Gastrocnemius medialis (tissue), 4 donors: ENCODE data around the gene NFASC. TPM values are rescaled to one million over a fixed set of nuclear protein-coding genes. Genes with fewer than 3 reads are reported as not detected.
A peak's percentile ranks its signal among the peaks of the same experiment; 100 is the strongest.

ENCODE experiments used
- ATAC-seq, 2 donors: fragments of 150-250 bp; one replicate each; pipeline ENCODE4 v1.9.1; 2016
- DNase-seq, 2 donors: peaks; one replicate each; pipeline ENCODE4 v3.0.0-alpha.2; 2019
- H3K27ac ChIP-seq, 4 donors: fragments of 200-600 bp; sonication (generic); 1 replicate in 1 of 4; 2 replicates in 3 of 4; pipeline ENCODE4 v1.5.1; 2016 to 2018; ENCODE audit warnings: mild to moderate bottlenecking in 2 of 4, moderate library complexity in 1 of 4
- H3K27me3 ChIP-seq, 3 donors: fragments of 200-600 bp; sonication (generic) in 2 of 3; 1 replicate in 1 of 3; 2 replicates in 2 of 3; pipeline versions ENCODE4 v1.5.1 to v1.6.0; 2016 to 2019; ENCODE audit warnings: mild to moderate bottlenecking in 1 of 3, moderate library complexity in 1 of 3
- H3K36me3 ChIP-seq, 2 donors: fragments of 200-600 bp; sonication (generic) in 1 of 2; one replicate each; pipeline ENCODE4 v1.5.1; 2017 to 2018
- H3K4me1 ChIP-seq, 2 donors: fragments of 200-600 bp; sonication (generic) in 1 of 2; one replicate each; pipeline ENCODE4 v1.5.1; 2016 to 2017; ENCODE audit warnings: mild to moderate bottlenecking in 2 of 2
- H3K4me3 ChIP-seq, 4 donors: fragments of 200-600 bp; sonication (generic) in 3 of 4; 1 replicate in 1 of 4; 2 replicates in 3 of 4; pipeline ENCODE4 v1.5.1; 2016 to 2019; ENCODE audit warnings: mild to moderate bottlenecking in 2 of 4
- H3K9me3 ChIP-seq, 3 donors: fragments of 200-600 bp; sonication (generic) in 2 of 3; 1 replicate in 1 of 3; 2 replicates in 2 of 3; pipeline ENCODE4 v1.5.1; 2016 to 2019
- POLR2A ChIP-seq, 2 donors: fragments of 450-650 bp; IDR thresholded peaks; one replicate each; pipeline ENCODE4 v1.6.1; 2017; ENCODE audit warnings: antibody characterized with exemption in 2 of 2, mild to moderate bottlenecking in 2 of 2, moderate library complexity in 2 of 2
- in situ Hi-C, 4 donors: fragments of 200-750 bp; cut with MboI; loops; one replicate each; pipeline versions ENCODE4 v1.15.0 to v1.8.0; 2017; ENCODE audit warnings: low sequenced_read_pairs in 4 of 4
- intact Hi-C: fragments of 100-400 bp; cut with DNase I; formaldehyde crosslinking; loops from one replicate; pipeline ENCODE4 v1.15.1; 2023; ENCODE audit warnings: low total_unique reads
- total RNA-seq, 4 donors: library from RNA; depleted of rRNA; stranded (reverse); fragments of >200 nt; gene quantifications; one replicate each; pipeline versions ENCODE4 v1.1.0 to v1.2.3, GENCODE V29; 2016
- TF ChIP-seq, protein P1 (sequence below), 5 experiments: fragments of 450-650 bp in 3 of 5; fragments of 200-600 bp in 2 of 5; sonication (generic) in 2 of 5; IDR thresholded peaks in 4 of 5; conservative IDR thresholded peaks in 1 of 5; 1 replicate in 4 of 5; 2 replicates in 1 of 5; pipeline ENCODE4 v1.5.1; 2016 to 2019; ENCODE audit warnings: antibody characterized with exemption in 5 of 5, mild to moderate bottlenecking in 3 of 5, moderate library complexity in 3 of 5

NFASC gene
- total RNA-seq, 4 donors from 2014 or later: 0.75 to 4.7 (median 2.4) TPM

DNA sequence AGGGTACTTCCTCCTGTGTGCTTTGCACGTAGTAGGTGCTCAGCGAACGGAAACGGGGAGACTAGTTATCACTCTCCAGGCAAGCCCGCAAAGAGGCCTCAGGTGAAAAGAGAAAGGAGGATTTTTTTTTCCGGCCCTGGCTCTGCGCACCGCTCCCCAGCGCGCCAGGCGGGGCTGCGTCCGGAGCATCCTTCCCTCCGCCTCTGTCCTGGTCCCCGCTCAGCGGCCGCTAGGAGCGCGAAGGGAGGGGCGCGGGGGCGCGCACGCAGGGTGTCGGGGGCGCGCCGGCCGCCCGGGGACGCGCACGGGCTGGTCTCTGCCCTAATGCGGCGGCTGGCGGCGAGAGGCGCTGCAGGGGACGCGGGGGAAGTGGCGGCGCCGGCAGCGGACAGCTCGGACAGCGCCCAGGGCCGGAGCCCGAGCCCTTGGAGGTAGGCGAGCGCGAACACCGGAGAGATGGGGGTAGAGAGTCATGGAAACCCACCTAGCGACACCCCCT lies 42.3 kb upstream of the NFASC start:
- in situ Hi-C loops (no loop called here), intact Hi-C loops (no loop called here)
- peak in 1 of 2 donors; percentile 35 for TF ChIP-seq POLR2A (IDR thresholded peaks at IDR 0.05)
- TF ChIP-seq, protein P1, sequence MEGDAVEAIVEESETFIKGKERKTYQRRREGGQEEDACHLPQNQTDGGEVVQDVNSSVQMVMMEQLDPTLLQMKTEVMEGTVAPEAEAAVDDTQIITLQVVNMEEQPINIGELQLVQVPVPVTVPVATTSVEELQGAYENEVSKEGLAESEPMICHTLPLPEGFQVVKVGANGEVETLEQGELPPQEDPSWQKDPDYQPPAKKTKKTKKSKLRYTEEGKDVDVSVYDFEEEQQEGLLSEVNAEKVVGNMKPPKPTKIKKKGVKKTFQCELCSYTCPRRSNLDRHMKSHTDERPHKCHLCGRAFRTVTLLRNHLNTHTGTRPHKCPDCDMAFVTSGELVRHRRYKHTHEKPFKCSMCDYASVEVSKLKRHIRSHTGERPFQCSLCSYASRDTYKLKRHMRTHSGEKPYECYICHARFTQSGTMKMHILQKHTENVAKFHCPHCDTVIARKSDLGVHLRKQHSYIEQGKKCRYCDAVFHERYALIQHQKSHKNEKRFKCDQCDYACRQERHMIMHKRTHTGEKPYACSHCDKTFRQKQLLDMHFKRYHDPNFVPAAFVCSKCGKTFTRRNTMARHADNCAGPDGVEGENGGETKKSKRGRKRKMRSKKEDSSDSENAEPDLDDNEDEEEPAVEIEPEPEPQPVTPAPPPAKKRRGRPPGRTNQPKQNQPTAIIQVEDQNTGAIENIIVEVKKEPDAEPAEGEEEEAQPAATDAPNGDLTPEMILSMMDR (IDR thresholded peaks at IDR 0.05 in 4 of 5, conservative IDR thresholded peaks at IDR 0.05 in 1 of 5): peak in 1 of 5 experiments; percentile 21
- peaks cover 14 to 20% (median 16%) of the 10 kb centered on the region in 3 donors for H3K27me3 ChIP-seq
- H3K9me3 ChIP-seq: no peaks in the 10 kb centered on the region
- DNase-seq (no peak), ATAC-seq (peak in 1 of 2 donors; percentile 52)
- H3K4me1 ChIP-seq: no peaks in the 10 kb centered on the region
- peak overlapping the region; percentile 31 to 53 (median 41) for H3K4me3 ChIP-seq
- H3K36me3 ChIP-seq: no peaks in the 10 kb centered on the region
- H3K27ac ChIP-seq: peak overlapping the region in 2 of 4 donors; percentile 34 to 45

DNA sequence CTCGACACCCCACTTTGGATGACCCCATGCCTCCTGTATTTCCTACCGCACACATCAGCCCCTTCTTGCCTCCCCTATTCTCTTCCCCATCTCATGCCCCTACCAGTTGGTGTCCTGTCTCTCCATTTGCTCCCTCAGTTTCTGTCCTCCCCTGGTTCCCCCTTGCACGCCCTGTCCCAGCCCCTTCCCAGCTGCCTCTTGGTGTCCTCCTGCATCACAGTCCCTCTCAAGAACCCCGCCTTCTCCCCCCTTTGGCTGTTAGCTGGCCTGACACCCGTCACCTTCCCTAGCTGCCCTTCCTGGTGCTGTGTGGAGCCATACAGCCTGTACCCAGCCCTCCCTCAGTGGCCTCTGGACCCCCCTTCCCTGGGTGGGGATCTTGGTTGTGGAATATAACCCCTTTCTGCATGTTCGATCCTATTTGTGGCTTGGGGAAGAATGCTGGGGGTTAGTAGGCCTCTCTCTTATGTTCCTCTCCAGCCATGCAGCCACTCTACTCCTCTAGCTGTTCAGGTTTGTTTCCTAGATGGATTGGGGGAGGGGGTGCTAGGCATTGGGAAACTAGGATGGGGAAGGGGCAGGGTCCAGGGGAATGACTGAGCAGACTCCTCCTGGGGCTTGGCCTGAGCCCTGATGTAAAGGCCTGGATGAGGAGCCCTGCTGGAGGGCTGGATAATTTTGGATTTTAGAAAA lies 41.4 kb upstream of the NFASC start:
- intact Hi-C loops (no loop called here), in situ Hi-C loops (no loop called here)
- H3K27me3 ChIP-seq: peaks cover 14 to 20% (median 16%) of the 10 kb centered on the region in 3 donors
- DNase-seq (no peak), ATAC-seq (no peak)
- no peaks in the 10 kb centered on the region for H3K4me1 ChIP-seq
- no peaks in the 10 kb centered on the region for H3K36me3 ChIP-seq
- H3K27ac ChIP-seq: peak overlapping the region in 1 of 4 donors; percentile 45
- H3K4me3 ChIP-seq: peak overlapping the region; percentile 31 to 53 (median 41)
- H3K9me3 ChIP-seq: no peaks in the 10 kb centered on the region
- TF ChIP-seq, protein P1 (IDR thresholded peaks at IDR 0.05 in 4 of 5, conservative IDR thresholded peaks at IDR 0.05 in 1 of 5): no peak

DNA sequence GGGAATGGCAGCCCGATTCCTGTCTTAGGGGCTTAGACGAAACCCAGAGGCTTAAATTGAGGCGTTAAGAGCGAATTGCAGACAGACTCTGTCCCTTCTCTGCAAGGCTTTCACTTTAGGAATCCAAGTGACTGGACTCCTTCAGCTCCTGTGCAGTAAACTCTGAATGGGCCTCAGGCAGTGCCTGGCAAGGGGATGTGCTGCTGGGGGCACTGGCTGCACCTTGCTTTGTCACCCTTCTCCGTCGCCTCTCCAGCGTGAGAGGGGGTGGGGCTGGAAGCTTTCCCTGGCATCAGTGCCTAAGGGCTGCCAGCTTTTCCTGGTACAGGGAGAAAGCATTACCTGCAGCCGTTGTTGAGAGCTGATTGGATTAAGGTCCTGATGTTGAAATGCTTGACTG lies 39.9 kb upstream of the NFASC start:
- Histone ChIP-seq H3K27me3 (peaks cover 14 to 20% (median 16%) of the 10 kb centered on the region in 3 donors), H3K4me3 (no peak overlapping the region), H3K4me1 (no peaks in the 10 kb centered on the region), H3K27ac (no peak overlapping the region), H3K9me3 (no peaks in the 10 kb centered on the region), H3K36me3 (no peaks in the 10 kb centered on the region)
- DNase-seq (no peak), ATAC-seq (no peak)
- intact Hi-C loops (no loop called here), in situ Hi-C loops (no loop called here)
- TF ChIP-seq, protein P1 (IDR thresholded peaks at IDR 0.05 in 4 of 5, conservative IDR thresholded peaks at IDR 0.05 in 1 of 5): no peak
- no peak for TF ChIP-seq POLR2A (IDR thresholded peaks at IDR 0.05)

DNA sequence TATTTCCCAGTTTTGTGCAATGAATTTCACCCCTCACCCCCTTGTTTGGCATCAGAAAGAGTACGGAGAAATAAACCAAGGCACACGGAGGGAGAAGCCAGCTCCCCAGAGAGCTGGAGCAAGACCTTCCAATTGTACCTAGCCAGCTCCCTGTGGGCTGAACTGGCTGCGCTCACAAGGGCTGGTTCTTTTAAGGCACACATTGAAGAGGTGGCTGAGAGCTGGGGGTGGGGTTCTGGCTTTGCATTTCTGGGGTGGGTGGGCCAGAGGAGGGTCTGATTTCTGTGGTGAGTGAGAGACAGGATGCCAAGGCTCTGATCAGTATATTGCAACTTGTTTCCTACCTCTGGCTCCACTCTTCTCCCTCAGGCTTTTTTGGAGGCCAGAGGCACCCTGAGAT lies 39.5 kb upstream of the NFASC start:
- Histone ChIP-seq H3K4me3 (no peak overlapping the region), H3K9me3 (no peaks in the 10 kb centered on the region), H3K27ac (no peak overlapping the region), H3K4me1 (no peaks in the 10 kb centered on the region), H3K27me3 (peaks cover 14 to 20% (median 16%) of the 10 kb centered on the region in 3 donors), H3K36me3 (no peaks in the 10 kb centered on the region)
- TF ChIP-seq, protein P1 (IDR thresholded peaks at IDR 0.05 in 4 of 5, conservative IDR thresholded peaks at IDR 0.05 in 1 of 5): no peak
- TF ChIP-seq POLR2A (IDR thresholded peaks at IDR 0.05): no peak
- DNase-seq (no peak), ATAC-seq (no peak)
- intact Hi-C loops: no loop called here
- in situ Hi-C loops: no loop called here
